Activated CD4-positive, alpha-beta T cell treated with anti-CD3 and anti-CD28 coated beads for 48 hours (primary cell): Measurements from ENCODE around the gene FNTB.

Experiments used
- DNase-seq: peaks from one replicate; pipeline ENCODE4 v3.0.0-alpha.2; 2020

The FNTB gene

DNA sequence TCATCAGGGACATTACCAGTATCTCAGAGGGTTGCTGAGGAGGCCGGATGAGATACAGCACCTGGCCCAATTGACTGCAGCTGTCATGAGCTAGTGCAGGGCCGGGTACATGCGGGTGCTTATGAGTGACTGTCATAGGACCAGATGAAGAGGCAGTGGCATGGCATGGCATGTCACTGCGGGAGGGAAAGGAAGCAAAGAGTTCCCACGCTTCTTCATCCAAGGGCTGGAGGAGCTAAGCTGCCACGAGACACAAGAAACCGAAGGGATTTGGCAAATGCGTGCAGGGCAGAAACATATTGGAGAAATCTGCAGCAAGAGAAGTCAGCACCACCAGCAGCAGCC, 33.4 kb upstream of the FNTB start:
- no peak for DNase-seq

DNA sequence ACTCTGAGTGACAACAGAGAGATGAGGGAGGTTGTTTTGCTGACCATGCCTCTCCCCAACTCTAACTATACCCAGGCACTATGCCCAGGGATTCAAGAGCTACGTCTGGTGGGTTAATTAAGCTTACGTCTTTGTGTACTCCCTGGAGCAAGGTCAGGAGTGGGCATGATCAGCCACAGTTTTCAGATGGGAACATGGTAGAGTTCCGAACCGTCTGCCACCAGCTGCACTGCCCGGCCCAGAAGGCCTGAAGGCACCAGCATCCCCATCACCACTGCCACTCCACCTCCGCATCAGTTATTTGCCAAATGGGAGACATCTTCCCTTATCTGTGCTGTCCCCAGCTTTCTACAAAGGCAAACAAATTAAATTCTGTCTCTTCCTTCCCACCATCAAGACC, 33.0 kb upstream of the FNTB start:
- DNase-seq, result no peak

DNA sequence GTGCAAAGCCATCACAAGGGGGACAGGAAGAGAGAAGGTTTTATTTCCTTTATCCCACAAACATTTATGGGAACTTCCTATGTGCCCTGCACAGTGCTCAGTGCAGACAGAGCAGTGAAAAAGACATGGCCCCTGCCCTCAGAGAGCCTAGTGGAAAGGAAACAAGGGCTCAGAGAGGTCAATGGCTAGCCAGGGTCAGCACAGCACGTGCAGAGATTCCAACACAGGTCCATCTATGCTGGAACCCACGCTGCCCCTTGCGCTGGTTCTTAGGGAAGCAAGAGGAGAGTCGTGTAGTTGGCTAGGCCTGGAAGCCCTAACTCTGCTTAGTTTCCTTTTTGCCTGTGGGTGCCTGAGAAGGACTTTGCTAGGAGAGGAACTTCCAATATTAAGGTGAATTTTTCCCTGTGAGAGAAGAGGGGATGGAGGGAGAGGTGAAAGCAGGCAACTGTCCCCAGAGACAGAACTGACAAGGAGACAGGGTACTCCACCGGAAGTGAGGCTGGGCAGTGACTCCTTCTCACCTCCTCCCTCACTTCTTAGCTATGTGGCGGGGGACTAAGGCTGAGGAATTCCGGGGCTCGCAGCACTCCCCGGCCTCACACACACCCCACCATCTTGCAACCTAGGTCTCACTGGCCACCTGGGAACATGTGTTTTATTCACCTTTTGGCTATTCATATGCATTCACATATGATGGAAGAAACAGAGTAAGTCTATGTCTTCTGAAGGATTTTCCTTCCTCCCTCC, 32.0 kb upstream of the FNTB start:
- no peak for DNase-seq

DNA sequence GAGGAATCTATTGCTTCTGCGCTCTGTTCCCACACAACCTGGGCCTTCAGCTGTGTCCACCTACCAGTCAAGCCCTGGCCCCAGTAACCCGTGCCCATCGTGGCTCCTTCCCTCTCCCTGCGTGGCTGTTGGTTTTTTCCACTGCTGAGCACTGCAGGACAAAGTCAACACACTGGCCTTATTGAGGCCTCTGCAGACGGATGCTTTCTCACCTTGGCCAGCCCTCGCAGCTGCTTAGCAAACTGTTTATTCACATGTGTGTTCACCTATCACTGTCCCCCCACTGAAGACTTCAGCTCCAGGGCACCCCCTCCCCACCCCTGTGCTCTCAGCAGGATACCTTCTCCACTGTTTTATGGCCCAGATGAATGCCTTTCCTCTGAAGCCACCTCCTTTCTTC, 31.4 kb upstream of the FNTB start:
- DNase-seq, result no peak

DNA sequence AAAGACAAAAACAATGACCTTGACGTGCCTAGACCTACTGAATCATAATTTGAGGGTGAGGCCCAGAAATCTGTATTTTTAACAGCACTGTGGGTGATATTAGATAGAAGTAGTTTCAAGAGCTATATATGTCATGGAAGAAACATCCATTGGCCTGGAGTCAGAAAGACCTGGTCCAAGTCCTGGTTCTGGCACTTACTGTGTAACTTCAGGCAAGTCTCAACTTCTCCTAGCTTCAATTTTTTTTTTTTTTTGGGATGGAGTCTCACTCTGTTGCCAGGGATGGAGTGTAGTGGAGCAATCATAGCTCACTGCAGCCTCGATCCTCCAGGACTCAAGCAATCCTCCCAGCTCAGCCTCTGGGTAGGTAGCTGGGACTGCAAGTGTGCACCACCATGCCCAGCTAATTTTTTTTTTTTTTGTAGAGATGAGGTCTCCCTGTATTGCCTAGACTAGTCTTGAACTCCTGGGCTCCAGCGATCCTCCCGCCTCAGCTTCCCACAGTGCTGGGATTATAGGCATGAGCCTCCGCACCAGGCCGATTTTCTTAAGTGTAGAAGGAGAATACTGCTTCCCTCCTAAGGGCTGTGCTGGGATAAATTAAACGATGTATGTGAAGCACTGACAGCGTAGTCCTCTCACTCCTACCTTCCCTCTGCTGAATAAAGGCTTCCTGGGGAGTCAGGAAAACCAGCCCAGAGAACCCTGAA, 29.8 kb upstream of the FNTB start:
- no peak for DNase-seq

DNA sequence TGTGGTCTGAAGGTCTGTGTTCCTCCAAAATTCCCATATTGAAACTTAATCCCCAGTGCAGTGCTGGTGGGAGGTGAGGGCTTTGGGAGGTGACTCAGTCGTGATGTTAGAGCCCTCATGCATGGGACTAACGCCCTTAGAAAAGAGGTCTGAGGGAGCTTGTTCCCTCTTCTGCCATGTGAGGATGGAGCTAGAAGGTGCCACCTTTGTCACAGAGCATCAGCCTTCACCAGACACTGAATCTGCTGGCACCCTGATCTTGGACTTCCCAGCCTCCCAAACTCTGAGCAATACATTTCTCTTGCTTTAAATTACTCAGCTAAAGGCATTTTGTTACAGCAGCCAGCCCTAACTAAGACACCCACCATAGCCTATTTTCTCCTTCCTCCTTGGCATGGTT, 28.5 kb upstream of the FNTB start:
- no peak for DNase-seq

DNA sequence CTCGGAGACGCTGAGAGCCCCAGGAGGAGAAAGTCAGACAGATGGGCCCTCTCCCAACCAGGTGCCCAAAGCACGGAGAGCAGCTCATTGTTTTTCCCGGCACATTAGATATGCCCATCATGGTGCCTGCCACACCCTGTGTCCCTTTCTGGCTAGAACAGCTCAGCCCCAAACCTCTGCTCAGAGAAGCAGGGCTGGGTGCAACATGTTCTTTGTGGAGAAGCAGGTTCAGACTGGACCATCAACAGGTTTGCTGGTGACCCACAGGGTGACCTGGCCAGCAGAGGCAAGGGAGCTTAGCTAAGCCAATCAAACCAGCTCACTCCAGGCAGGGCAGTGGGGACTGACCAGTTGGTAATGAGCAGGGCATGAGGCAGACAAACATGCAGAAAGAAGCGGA, 28.0 kb upstream of the FNTB start:
- no peak for DNase-seq

DNA sequence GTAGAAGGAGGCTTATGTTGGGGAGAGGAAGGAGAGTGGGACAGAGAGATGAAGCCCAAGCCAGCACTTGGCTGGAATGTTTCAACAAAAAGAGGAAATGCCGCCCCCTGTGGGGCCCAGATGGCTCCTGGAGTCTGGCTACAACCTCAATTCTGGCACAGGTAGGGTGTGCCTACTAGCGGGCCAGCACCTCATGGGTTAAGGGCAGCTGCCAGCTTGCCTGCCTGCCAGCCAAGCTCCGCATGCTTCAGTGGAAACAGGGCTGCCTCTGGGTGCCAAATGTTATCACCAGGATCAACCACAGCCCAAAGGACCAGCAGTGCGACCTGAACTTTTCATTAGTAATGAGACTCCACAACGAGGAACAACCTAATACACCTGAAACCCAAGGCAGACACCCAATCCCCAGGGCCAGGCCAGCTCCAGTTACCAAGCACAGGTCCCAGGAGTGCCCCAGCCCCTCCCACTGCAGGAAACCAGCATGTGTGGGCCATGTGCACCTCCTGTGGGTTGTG, 25.9 kb upstream of the FNTB start:
- no peak for DNase-seq

DNA sequence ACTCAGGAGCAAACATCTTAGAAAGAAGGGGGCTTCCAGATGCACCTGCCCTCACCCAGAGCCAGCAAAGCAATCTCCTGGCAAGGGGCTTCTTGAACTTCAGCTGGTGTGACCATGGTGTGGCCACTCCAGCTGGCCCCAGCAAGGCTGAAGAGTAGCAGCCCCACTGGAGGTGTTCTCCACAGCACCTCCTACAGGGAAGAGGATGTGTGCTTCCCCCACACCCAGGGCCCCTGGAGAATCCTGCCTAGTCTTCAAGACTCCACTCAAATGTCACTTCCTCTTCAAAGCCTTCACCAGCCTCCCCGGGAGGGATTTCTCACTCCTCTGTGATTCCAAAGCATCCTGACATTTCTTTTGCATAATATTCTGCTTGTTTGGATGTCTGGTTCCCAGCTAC, 23.1 kb upstream of the FNTB start:
- DNase-seq, result no peak

DNA sequence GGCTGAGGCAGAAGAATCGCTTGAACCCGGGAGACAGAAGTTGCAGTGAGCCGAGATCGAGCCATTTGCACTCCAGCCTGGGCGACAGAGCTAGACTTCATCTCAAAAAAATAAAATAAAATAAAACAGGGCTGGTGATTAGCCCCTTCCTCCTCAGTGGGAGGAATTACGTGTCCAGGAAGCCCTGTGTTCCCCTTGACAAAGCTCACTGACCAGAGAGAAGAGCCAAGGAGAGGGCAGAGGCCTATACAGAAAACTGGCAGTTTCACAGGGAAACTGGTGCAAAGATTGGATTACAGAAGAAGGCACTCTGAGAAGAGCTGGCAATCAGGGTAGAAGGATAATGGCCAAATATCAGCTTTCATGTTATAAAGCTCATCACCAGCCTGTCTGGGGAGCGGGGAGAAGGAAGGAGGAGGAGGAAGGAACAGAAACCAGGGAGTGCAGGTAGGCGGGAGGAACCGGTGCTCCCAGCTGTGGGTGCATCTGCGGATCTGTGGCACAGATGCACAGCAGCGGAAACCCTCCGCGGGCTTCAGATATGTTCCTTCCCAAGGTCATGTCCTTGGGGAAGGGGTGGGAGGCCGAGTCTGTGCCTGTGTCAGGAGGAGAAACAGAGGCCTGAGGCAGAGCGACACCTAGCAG, 21.2 kb upstream of the FNTB start:
- no peak for DNase-seq

DNA sequence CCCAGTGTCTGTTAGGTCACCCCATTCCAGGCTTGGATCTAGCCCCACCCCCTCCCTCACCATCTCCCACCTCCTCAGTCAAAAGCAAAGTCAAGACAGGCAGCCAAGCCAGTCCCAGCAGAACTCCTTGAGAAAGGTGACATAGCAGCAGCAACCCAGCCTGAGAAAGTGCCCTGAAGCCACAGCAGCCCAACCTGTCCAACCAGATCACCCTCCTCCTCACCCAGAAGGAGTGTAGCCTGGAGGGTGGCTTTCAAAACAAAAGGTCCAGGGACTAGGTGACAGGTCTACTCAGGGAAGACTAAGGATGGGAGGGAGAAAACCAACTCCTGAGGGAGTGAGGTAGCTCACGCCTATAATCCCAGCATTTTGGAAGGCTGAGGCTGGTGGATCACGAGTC, 19.7 kb upstream of the FNTB start:
- DNase-seq, result no peak

DNA sequence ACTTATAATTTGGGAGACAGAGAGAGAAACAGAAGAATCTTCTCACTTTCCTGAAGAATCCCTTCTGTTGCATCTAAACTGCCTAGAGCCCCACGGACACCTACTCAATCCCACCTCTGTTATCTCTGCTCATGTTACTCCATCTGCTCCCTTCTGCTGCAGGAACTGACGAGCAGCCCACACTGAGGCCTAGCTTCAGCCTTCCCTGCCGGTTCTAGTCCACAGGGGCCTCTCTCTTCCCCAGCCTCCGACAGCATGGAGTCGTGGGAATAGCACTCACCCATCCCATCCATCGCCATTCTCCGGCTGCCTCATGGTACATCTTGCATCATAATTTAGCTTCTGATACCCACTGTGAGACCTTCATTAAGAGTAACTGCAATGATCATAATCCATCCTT, 18.5 kb upstream of the FNTB start:
- no peak for DNase-seq

DNA sequence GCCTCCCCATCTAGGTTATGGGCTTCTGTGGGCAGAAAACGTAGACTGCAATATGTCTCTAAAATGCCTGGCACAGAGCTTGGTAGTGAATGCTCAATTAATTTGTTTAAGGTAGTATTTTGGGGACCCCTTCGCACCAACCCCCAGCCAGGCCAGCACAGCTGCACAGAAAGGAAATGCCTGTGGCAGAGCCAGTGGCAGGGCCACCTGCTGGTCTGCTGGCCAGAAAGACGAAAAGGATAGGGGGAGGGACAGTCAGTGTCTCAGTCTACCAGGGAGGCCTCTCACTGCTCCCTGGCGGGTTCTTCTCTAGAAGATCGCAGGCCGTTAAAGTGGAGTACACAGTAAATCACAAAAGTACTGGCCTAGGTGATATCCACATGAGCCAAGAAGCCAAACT, 18.0 kb upstream of the FNTB start:
- no peak for DNase-seq

DNA sequence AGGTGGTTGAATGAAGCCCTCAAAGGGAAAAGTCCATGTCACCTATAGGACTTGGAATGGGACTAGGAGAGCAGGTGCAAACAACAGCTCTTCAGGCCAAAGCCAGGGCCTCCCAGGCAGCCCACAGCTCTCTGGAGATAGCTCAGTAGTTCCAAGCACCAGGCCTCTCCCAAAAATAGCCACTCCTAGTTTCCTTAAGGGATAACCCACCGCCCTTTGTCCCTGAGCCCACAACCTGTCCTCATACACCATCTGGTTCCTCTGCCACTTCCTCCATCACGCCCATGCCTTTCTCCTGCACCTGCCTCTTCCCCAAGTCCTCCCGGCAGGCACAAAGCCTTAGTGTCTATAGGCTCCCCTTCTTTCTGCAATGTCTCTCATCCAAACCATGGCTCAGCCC, 16.7 kb upstream of the FNTB start:
- DNase-seq, result no peak

DNA sequence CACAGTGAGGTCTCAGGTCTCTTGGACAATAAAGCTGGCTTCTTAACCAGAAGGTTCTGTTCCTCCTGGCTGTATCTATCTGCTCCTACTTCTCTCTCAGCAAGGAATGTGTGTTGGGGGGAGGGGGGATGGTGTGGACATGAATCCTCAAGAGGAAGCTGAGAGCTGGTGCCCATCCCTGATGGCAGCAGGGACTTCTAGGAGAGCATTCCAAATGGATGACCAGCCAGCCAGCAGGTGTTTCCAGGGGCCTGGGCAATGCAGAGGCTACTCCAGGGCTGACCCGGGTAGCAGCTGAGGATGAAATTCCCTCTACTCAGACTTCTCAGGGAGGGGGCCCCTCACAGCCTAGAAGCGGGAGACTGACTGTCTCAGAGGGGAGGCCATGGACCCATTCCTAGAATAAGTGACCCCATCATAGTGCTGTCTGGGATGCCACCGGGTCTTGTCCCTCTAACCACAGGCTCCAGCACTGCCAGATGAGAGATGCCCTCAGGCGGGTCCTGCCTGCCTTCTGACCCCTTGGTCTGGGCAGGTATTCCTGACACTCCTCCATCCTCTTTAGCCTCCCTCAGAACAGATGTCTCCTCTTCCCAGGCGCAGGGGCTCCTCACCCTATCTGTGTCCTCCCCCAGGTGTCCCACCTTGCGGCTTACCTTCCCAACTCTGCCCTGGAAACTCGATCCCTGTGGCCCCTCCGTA, 15.8 kb upstream of the FNTB start:
- no peak for DNase-seq

DNA sequence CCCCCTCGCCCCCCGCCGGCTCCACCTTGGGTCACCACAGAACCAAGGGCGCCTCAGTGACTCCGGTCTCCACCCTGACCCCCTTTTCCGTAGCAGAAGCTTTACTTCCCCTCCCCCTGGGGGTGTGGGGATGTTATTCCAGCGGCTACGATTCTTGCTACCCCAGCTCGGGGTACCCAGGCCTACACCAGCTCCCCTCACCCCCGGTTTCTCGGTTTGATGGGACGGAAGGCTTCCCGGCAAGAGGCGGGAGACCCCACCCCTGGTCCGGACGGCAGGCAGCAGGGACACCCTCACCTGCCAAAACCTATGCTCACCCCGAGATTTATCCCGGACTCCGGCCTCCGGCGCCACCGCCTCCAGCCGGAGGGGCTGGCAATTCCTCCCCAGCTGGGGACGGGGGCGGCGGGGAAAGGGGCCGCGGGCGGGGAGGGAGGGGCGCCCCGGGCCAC, 15.2 kb upstream of the FNTB start:
- no peak for DNase-seq

DNA sequence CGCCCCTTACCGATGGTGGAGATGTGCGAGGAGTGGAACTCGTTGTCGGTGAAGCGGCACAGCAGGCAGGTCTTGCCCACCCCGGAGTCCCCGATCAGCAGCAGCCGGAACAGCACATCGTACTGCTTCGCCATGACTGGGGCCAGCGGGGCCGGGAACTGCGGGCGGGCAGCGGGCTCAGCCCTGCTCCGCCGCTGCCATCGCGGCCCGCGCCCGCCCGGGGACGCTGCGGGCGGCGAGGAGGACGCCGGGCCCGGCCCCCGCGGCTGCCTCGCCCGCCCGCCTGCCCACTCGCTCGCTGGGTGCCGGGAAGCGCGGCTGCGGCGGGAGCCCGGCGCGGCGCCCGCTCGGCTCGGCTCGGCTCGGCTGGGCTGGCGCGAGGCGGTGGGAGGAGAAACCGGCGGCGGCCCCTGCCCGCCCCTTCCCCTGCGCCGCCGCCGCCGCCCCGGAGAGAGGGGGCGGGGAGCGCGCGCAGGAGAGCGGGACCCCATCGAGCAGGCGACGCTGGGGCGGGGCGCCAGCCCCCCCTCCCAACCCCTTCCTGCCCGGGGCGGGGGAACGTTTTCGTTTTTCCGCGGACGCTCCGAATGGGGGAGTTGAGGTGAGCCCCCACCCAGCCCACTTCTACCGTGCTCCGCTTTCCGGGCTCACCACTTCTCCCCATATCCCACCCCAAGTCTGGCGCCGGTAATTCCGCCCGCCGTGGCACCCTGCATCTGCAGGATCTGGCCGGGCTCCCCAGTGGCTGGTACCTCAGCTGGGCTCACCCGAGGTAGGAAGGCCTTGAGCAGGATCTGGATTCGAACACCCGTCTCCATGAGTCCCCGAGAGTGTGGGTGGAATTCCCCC, 14.5 kb upstream of the FNTB start, which contains the start of gene RAB15:
Gene RAB15 (minus strand): TSS at position 394 of the 849 bp plus-strand sequence. CDS start 260 bp downstream, at position 134.
- DNase-seq, result peak; percentile 40

DNA sequence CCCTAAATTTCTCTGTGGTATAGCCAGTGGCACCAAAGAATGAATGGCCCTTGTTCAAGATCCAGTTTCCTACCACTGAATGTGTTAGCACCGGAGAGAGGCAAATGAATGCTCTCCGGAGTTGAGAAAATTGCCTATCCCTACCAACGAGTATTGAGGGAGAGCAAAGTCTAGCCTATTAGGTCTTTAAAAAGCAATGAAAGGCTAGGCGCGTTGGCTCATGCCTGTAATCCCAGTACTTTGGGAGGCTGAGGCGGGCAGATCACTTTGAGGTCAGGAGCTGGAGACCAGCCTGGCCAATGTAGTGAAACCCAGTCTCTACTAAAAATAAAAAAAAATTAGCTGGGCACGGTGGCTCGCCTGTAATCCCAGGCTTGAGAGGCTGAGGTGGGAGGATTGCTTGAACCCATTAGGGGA, 13.7 kb upstream of the FNTB start:
- no peak for DNase-seq

DNA sequence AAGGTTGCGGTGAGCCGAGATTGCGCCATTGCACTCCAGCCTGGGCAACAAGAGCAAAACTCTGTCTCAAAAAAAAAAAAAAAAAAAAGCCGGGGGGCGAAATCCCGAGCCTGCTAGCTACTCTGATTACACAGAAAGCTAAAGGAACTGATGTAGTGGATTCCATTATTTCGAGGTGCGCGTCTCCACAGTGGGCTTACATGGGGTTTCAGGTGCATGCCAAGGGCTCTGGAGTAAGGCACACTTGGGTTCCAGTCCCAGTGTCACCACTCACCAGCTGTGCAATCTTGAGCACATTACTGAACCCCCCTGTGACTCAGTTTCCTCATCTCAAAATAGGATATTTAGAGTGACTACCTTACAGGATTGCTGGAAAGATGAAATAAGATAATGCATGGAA, 12.9 kb upstream of the FNTB start:
- no peak for DNase-seq

DNA sequence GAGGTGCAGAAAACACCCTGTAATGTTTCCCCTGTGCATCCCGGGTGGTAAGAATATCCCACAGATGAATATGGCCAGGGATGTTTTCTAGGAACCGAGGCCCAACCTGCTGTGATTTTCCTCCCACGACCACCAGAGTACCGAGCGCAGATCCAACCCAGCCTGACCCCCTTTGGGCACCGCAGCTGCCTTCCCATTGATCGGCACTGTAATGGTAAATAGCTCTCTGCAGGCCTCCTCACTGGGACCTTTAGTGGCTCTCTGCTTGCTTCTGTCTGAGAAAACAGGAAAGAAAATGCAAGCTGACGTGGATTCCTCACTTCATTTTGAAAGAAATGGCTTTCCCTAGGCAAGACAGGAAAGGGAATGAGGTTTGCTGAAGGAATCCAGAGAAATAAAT, 12.1 kb upstream of the FNTB start:
- no peak for DNase-seq

DNA sequence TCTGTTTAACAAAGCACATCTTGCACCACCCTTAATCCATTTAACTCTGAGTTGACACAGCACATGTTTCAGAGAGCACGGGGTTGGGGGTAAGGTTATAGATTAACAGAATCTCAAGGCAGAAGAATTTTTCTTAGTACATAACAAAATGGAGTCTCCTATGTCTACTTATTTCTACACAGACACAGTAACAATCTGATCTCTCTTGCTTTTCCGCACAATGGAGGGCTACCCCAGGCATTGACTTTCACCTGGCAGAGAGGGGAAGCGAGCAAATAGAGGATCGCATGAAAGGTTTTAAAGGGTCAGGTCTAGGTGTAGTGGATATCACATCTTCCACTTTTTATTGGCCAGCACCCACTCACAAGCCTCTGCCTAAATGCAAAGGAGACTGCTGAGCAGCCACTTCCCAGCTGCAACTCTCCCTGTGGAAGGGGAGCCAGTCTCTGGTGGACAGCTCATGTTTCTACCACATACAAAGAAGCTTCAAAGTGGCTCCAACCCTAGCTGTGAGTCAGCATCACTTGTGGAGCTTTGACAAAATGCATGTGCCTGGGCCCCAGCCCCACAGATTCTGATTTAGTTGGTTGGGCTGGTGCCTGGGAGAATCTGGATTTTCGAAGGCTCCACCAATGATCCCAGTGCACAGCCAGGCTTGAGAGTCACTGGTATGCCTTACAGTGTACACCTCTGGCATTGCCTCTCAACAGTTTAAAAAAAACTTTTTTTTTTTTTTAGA, 7.2 kb upstream of the FNTB start:
- DNase-seq, result no peak
